ENCODE measurements around the gene MORC1. TPM values are rescaled to one million over a fixed set of nuclear protein-coding genes. Genes with fewer than 3 reads are reported as not detected.

Gene MORC1
- total RNA-seq, 1 donor from 2014 or later: not detected

GRCh38 chr3:109109574-109109973 is 8.4 kb downstream of the MORC1 start:
- TF ChIP-seq, protein P1, sequence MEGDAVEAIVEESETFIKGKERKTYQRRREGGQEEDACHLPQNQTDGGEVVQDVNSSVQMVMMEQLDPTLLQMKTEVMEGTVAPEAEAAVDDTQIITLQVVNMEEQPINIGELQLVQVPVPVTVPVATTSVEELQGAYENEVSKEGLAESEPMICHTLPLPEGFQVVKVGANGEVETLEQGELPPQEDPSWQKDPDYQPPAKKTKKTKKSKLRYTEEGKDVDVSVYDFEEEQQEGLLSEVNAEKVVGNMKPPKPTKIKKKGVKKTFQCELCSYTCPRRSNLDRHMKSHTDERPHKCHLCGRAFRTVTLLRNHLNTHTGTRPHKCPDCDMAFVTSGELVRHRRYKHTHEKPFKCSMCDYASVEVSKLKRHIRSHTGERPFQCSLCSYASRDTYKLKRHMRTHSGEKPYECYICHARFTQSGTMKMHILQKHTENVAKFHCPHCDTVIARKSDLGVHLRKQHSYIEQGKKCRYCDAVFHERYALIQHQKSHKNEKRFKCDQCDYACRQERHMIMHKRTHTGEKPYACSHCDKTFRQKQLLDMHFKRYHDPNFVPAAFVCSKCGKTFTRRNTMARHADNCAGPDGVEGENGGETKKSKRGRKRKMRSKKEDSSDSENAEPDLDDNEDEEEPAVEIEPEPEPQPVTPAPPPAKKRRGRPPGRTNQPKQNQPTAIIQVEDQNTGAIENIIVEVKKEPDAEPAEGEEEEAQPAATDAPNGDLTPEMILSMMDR (conservative IDR thresholded peaks at IDR 0.05): no peak
- no peak for DNase-seq (ENCODE audit: low read depth, low spot score)
- Mint-ChIP-seq H3K4me1 (peaks cover 14% of the 10 kb centered on the region), H3K27me3 (ENCODE audit: low read depth) (no peaks in the 10 kb centered on the region), H3K27ac (ENCODE audit: unreplicated experiment) (no peak overlapping the region), H3K9me3 (no peaks in the 10 kb centered on the region), H3K4me3 (no peak overlapping the region), H3K36me3 (ENCODE audit: low read depth) (no peaks in the 10 kb centered on the region)

- DNase-seq (ENCODE audit: low read depth, low spot score): no peak
- Mint-ChIP-seq H3K27me3 (ENCODE audit: low read depth) (no peaks in the 10 kb centered on the region), H3K9me3 (no peaks in the 10 kb centered on the region), H3K4me1 (peaks cover 8% of the 10 kb centered on the region), H3K27ac (ENCODE audit: unreplicated experiment) (no peak overlapping the region), H3K4me3 (no peak overlapping the region), H3K36me3 (ENCODE audit: low read depth) (no peaks in the 10 kb centered on the region)
- TF ChIP-seq, protein P1 (conservative IDR thresholded peaks at IDR 0.05): peak; percentile 53
Measured at GRCh38 chr3:109098079-109098644, 19.8 kb downstream of the MORC1 start.

DNA sequence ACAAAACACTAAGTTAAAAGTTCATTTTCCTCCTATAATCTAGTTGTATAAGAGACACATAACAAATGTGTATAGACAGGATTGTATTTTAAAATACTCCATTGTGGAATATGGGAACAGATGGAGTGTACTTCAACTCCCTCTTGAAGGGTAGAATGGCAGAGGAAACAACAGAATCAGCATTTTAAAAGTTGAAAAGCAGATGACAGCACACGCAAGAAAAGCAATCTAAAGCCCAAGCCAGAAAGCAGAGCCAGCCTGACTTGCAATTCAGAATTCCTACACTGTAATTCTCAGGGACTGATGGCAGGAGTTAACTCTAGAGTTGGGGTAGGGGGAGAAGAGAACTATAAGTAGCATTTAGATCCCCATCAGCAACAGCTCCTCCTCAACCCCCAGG is 22.8 kb downstream of the MORC1 start:
- no peak for DNase-seq (ENCODE audit: low read depth, low spot score)
- TF ChIP-seq, protein P1 (conservative IDR thresholded peaks at IDR 0.05): no peak
- no peak overlapping the region for H3K4me3 Mint-ChIP-seq
- no peak overlapping the region for H3K27ac Mint-ChIP-seq (ENCODE audit: unreplicated experiment)
- H3K9me3 Mint-ChIP-seq: no peaks in the 10 kb centered on the region
- H3K27me3 Mint-ChIP-seq (ENCODE audit: low read depth): no peaks in the 10 kb centered on the region
- H3K36me3 Mint-ChIP-seq (ENCODE audit: low read depth): no peaks in the 10 kb centered on the region
- no peaks in the 10 kb centered on the region for H3K4me1 Mint-ChIP-seq

- no peaks in the 10 kb centered on the region for H3K9me3 Mint-ChIP-seq
- H3K27me3 Mint-ChIP-seq (ENCODE audit: low read depth): no peaks in the 10 kb centered on the region
- no peak overlapping the region for H3K4me3 Mint-ChIP-seq
- H3K4me1 Mint-ChIP-seq: no peaks in the 10 kb centered on the region
- H3K36me3 Mint-ChIP-seq (ENCODE audit: low read depth): no peaks in the 10 kb centered on the region
- H3K27ac Mint-ChIP-seq (ENCODE audit: unreplicated experiment): no peak overlapping the region
- TF ChIP-seq, protein P1 (conservative IDR thresholded peaks at IDR 0.05): no peak
- DNase-seq (ENCODE audit: low read depth, low spot score): no peak
Measured at GRCh38 chr3:109093561-109093960, 24.4 kb downstream of the MORC1 start.

GRCh38 chr3:109091846-109092245 is 26.1 kb downstream of the MORC1 start:
- Mint-ChIP-seq H3K36me3 (ENCODE audit: low read depth) (no peaks in the 10 kb centered on the region), H3K4me1 (no peaks in the 10 kb centered on the region), H3K4me3 (no peak overlapping the region), H3K27ac (ENCODE audit: unreplicated experiment) (no peak overlapping the region), H3K9me3 (no peaks in the 10 kb centered on the region), H3K27me3 (ENCODE audit: low read depth) (no peaks in the 10 kb centered on the region)
- DNase-seq (ENCODE audit: low read depth, low spot score): no peak
- TF ChIP-seq, protein P1 (conservative IDR thresholded peaks at IDR 0.05): no peak
